GM12878 (cell line): Measurements from ENCODE around the gene KIF2C. TPM values are rescaled to one million over a fixed set of nuclear protein-coding genes. Genes with fewer than 3 reads are reported as not detected.
A peak's percentile ranks its signal among the peaks of the same experiment; 100 is the strongest.

Experiments used
- ATAC-seq: fragments of 200-7000 bp; cut with Tn5 transposase; 3 replicates; pipeline ENCODE4 v1.9.1; 2020; ENCODE audit warnings: mild to moderate bottlenecking, moderate library complexity
- BruUV-seq: library from RNA; stranded (reverse); fragments of 400-500 nt; replicated peaks from 2 replicates; lab custom pipeline; 2021; lab: Mats Ljungman, UMichigan
- CTCF ChIA-PET: fragments of 300-600 bp; sonication (Branson Sonifier 250); formaldehyde crosslinking; extraction: SDS; loops from one replicate; lab custom pipeline; 2021; ENCODE audit warnings: inconsistent platforms; lab: Yijun Ruan, JAX
- POLR2A ChIA-PET: fragments of 350-600 bp; formaldehyde crosslinking; extraction: SDS; loops from one replicate; lab custom pipeline; 2021; ENCODE audit warnings: inconsistent platforms; lab: Charles Lee
- RAD21 ChIA-PET: fragments of 300-600 bp; sonication (Branson Sonifier 250); formaldehyde crosslinking; loops from one replicate; lab custom pipeline; 2023; ENCODE audit warnings: antibody characterized with exemption; ENCODE audit not compliant: unreplicated experiment; lab: Charles Lee
- SMC1A ChIA-PET: fragments of 300-600 bp; sonication (Branson Sonifier 250); formaldehyde crosslinking; loops from one replicate; lab custom pipeline; 2023; ENCODE audit not compliant: unreplicated experiment, uncharacterized antibody; lab: Charles Lee
- DNase-seq: peaks from one replicate; pipeline ENCODE4 v3.0.0-alpha.2; 2011; ENCODE audit warnings: low read depth, low spot score
- FAIRE-seq: peaks from 3 replicates; lab custom pipeline; 2011; peaks lifted over from hg19 to GRCh38; lab: Jason Lieb, UNC
- H2AFZ ChIP-seq: 2 replicates; pipeline ENCODE4 v1.6.0; 2011; ENCODE audit warnings: low read depth, low read length, control low read depth; ENCODE audit not compliant: control insufficient read depth
- H3K27ac ChIP-seq: 2 replicates; pipeline ENCODE4 v1.5.1; 2011; ENCODE audit warnings: control low read depth; ENCODE audit not compliant: control insufficient read depth, insufficient read depth
- H3K27me3 ChIP-seq, 2 experiments: replicated peaks in 1 of 2; 2 replicates each; pipeline versions ENCODE4 v1.6.0 to v1.6.1; 2011; ENCODE audit warnings: low read length in 1 of 2; ENCODE audit not compliant: control insufficient read depth in 2 of 2, insufficient read depth in 2 of 2
- H3K36me3 ChIP-seq, 2 experiments: 2 replicates each; pipeline ENCODE4 v1.5.1; 2011; ENCODE audit warnings: low read length in 1 of 2; ENCODE audit not compliant: control insufficient read depth in 2 of 2, insufficient read depth in 2 of 2
- H3K4me1 ChIP-seq: 2 replicates; pipeline ENCODE4 v1.6.1; 2011; ENCODE audit warnings: mild to moderate bottlenecking, low read length, moderate library complexity, mixed read lengths; ENCODE audit not compliant: control insufficient read depth, insufficient read depth
- H3K4me2 ChIP-seq: 2 replicates; pipeline ENCODE4 v1.6.0; 2011; ENCODE audit warnings: control low read depth; ENCODE audit not compliant: control insufficient read depth, insufficient read depth
- H3K4me3 ChIP-seq: fragments of 200-600 bp; sonication (generic); 2 replicates; pipeline ENCODE4 v1.5.1; 2016
- H3K79me2 ChIP-seq: 2 replicates; pipeline ENCODE4 v1.6.0; 2011; ENCODE audit warnings: low read length; ENCODE audit not compliant: control insufficient read depth, insufficient read depth
- H3K9ac ChIP-seq: 2 replicates; pipeline ENCODE4 v1.8.0; 2011; ENCODE audit warnings: low read length, control low read depth, mixed read lengths; ENCODE audit not compliant: control insufficient read depth, insufficient read depth
- H3K9me3 ChIP-seq: replicated peaks from 3 replicates; pipeline ENCODE4 v1.5.1; 2011; ENCODE audit warnings: mild to moderate bottlenecking, low read length; ENCODE audit not compliant: control insufficient read depth, insufficient read depth
- H4K20me1 ChIP-seq: 2 replicates; pipeline ENCODE4 v1.6.0; 2011; ENCODE audit not compliant: control insufficient read depth, insufficient read depth
- ATF7 ChIP-seq: fragments of 450-650 bp; IDR thresholded peaks from 2 replicates; pipeline ENCODE4 v1.6.1; 2016; ENCODE audit warnings: low read depth, mild to moderate bottlenecking
- BCL3 ChIP-seq: IDR thresholded peaks from 2 replicates; pipeline ENCODE4 v1.6.1; 2011; ENCODE audit warnings: borderline replicate concordance, low read depth, mild to moderate bottlenecking, moderate library complexity, low read length; ENCODE audit not compliant: insufficient read depth, poor library complexity, severe bottlenecking
- ETV6 ChIP-seq, 2 experiments: fragments of 450-650 bp in 1 of 2; IDR thresholded peaks in 1 of 2; conservative IDR thresholded peaks in 1 of 2; 2 replicates each; pipeline ENCODE4 v1.6.1; 2014; ENCODE audit warnings: antibody characterized with exemption in 1 of 2, borderline replicate concordance in 1 of 2, low read depth in 1 of 2, mild to moderate bottlenecking in 1 of 2, moderate library complexity in 1 of 2
- FOXM1 ChIP-seq: IDR thresholded peaks from 2 replicates; pipeline ENCODE4 v1.6.1; 2012; ENCODE audit warnings: low read depth, mild to moderate bottlenecking, inconsistent platforms, low read length, moderate library complexity
- GABPA ChIP-seq: IDR thresholded peaks from 2 replicates; pipeline ENCODE4 v1.6.1; 2014; ENCODE audit warnings: antibody characterized with exemption, low read depth, mild to moderate bottlenecking, inconsistent platforms
- KLF5 ChIP-seq: fragments of 450-650 bp; IDR thresholded peaks from 2 replicates; pipeline ENCODE4 v1.6.1; 2014; ENCODE audit warnings: mild to moderate bottlenecking; ENCODE audit not compliant: partially characterized antibody
- MEF2B ChIP-seq: fragments of 450-650 bp; IDR thresholded peaks from 2 replicates; pipeline ENCODE4 v1.6.1; 2018; ENCODE audit warnings: mild to moderate bottlenecking, moderate library complexity; ENCODE audit not compliant: partially characterized antibody, poor library complexity, severe bottlenecking
- MLLT1 ChIP-seq: fragments of 450-650 bp; IDR thresholded peaks from 2 replicates; pipeline ENCODE4 v1.6.1; 2016; ENCODE audit warnings: mild to moderate bottlenecking
- MTA3 ChIP-seq: IDR thresholded peaks from 2 replicates; pipeline ENCODE4 v1.6.1; 2012; ENCODE audit warnings: low read length, inconsistent platforms, borderline replicate concordance
- MYC ChIP-seq: IDR thresholded peaks from 2 replicates; pipeline ENCODE4 v1.6.1; 2011; ENCODE audit warnings: mild to moderate bottlenecking, low read length, moderate library complexity, inconsistent platforms; ENCODE audit not compliant: insufficient read depth, insufficient replicate concordance, insufficient read length, severe bottlenecking
- PML ChIP-seq: IDR thresholded peaks from 2 replicates; pipeline ENCODE4 v1.6.1; 2012; ENCODE audit warnings: low read length, inconsistent platforms
- RELB ChIP-seq: fragments of 450-650 bp; IDR thresholded peaks from 2 replicates; pipeline ENCODE4 v1.6.1; 2017; ENCODE audit warnings: low read depth, mild to moderate bottlenecking, moderate library complexity
- SMAD1 ChIP-seq: fragments of 450-650 bp; IDR thresholded peaks from 2 replicates; pipeline ENCODE4 v1.6.1; 2018; ENCODE audit warnings: mild to moderate bottlenecking, low read depth; ENCODE audit not compliant: partially characterized antibody
- SMAD5 ChIP-seq: IDR thresholded peaks from 2 replicates; pipeline ENCODE4 v1.6.1; 2016; ENCODE audit warnings: antibody characterized with exemption, low read depth
- SREBF2 ChIP-seq: IDR thresholded peaks from 2 replicates; pipeline ENCODE4 v1.6.1; 2012; ENCODE audit warnings: mild to moderate bottlenecking, low read length
- STAT3 ChIP-seq: IDR thresholded peaks from 2 replicates; pipeline ENCODE4 v1.6.1; 2011; ENCODE audit warnings: low read depth, low read length, improper control_type of control experiment
- WGBS: methylation state at CpG from one replicate; pipeline ENCODE4 v1.1.6; 2016; ENCODE audit warnings: low lambda C conversion rate; ENCODE audit not compliant: insufficient replicate concordance, insufficient coverage; ENCODE audit errors: missing lambda C conversion rate; 5-methylcytosine and 5-hydroxymethylcytosine counted together
- in situ Hi-C: fragments of 300-500 bp; cut with MboI; formaldehyde crosslinking; loops from 9 replicates; pipeline ENCODE4 v1.14.3; 2018; ENCODE audit warnings: mixed read lengths
- intact Hi-C: fragments of 100-400 bp; cut with micrococcal nuclease; formaldehyde crosslinking; loops from one replicate; pipeline ENCODE4 v1.14.2; 2022; ENCODE audit not compliant: unreplicated experiment
- polyA plus RNA-seq, 11 experiments: library from polyadenylated mRNA; depleted of rRNA in 4 of 11; unstranded in 6 of 11; stranded (reverse) in 5 of 11; fragments of >200 nt; fragmentation: Nextera tagmentation in 4 of 11; fragmentation: Illumina TruSeq in 1 of 11; extraction: Ambion mirVana in 4 of 11; extraction: Trizol in 1 of 11; gene quantifications; 1 replicate in 1 of 11; 2 replicates in 10 of 11; pipeline versions ENCODE4 v1.2.1 to v1.2.3, GENCODE V29; 2011 to 2016; ENCODE audit warnings: inconsistent platforms in 2 of 11, missing spikeins in 2 of 11, low read depth in 1 of 11
- total RNA-seq, 4 experiments: library from RNA; depleted of rRNA in 3 of 4; stranded (reverse); fragments of >200 nt in 3 of 4; fragmentation: Illumina TruSeq in 1 of 4; extraction: Trizol in 1 of 4; gene quantifications; 2 replicates each; pipeline versions ENCODE4 v1.2.1 to v1.2.3, GENCODE V29; 2013 to 2021

KIF2C gene
- total and polyA plus RNA-seq, 10 of the 15 experiments (the other 5 are each of a cell fraction or from before 2014, with no cell fraction given), result 42.3 to 104 (median 83.8) TPM

- Histone ChIP-seq H3K36me3 (no peaks in the 10 kb centered on the region), H3K4me3 (peak within 1 kb of the TSS; percentile 47; the same call in 1 of the 2 replicates), H3K4me1 (peaks cover 14% of the 10 kb centered on the region), H3K4me2 (peak within 1 kb of the TSS; percentile 77), H3K27ac (peak within 1 kb of the TSS; percentile 100), H3K9ac (peak within 1 kb of the TSS; percentile 83), H3K27me3 (no peaks in the 10 kb centered on the region), H2AFZ (peak within 1 kb of the TSS; percentile 92), H4K20me1 (no peaks in the 10 kb centered on the region), H3K9me3 (no peaks in the 10 kb centered on the region), H3K79me2 (no peaks in the 10 kb centered on the region)
- ChIA-PET CTCF (interaction anchor here (0.6 to 8.9 kb wide), 33 partner anchors 9 to 853 kb away, joined by 3 to 175 read pairs (median 5); partner anchors contain the start of genes ARMH1, BTBD19, CCDC163 and HECTD3), SMC1A (interaction anchor here (0.6 to 7.8 kb wide), 15 partner anchors 9 to 1032 kb away, joined by 3 to 73 read pairs (median 6); partner anchors contain the start of gene RPS8), RAD21 (interaction anchor here (0.7 to 4.2 kb wide), 24 partner anchors 9 to 1081 kb away, joined by 3 to 48 read pairs (median 4); partner anchors contain the start of genes ARMH1, BEST4, BTBD19 and HECTD3), POLR2A (interaction anchor here (0.6 to 6.6 kb wide), 21 partner anchors 9 to 852 kb away, joined by 3 to 110 read pairs (median 4); partner anchors contain the start of genes BTBD19, HECTD3, PLK3 and RPS8)
- FAIRE-seq (peak; percentile 85), DNase-seq (peak; percentile 98), ATAC-seq (peak; percentile 87)
- intact Hi-C loops (loop anchor here (1.0 to 5.0 kb wide), 4 partner anchors 10 to 281 kb away; partner anchors contain the start of genes HECTD3 and UROD), in situ Hi-C loops (loop anchor here (5.0 to 10.0 kb wide), 2 partner anchors 76 to 764 kb away; partner anchors contain the start of genes BTBD19, DYNLT4 and TESK2)
- TSS peak; percentile 100 for BruUV-seq
- WGBS, result 1% methylated on average over 19 of the region's 19 CpGs
- TF ChIP-seq MEF2B, result peak; percentile 89
- peak; percentile 100 for TF ChIP-seq PML
- TF ChIP-seq FOXM1, result peak; percentile 95
- peak; percentile 64; the same call in 1 of the 2 replicates for TF ChIP-seq GABPA
- TF ChIP-seq SMAD5, result peak; percentile 100
- peak; percentile 99 for TF ChIP-seq SMAD1
- TF ChIP-seq BCL3, result peak; percentile 94
- peak; percentile 96 for TF ChIP-seq MLLT1
- peak in 1 of 2 experiments; percentile 46; a peak in 1 of 4 replicates for TF ChIP-seq ETV6 (conservative IDR thresholded peaks at IDR 0.05 in 1 of 2, IDR thresholded peaks at IDR 0.05 in 1 of 2; ENCODE audit: borderline replicate concordance in 1 of 2, low read depth in 1 of 2)
- no peak for TF ChIP-seq MYC
- no peak for TF ChIP-seq SREBF2
- peak; percentile 89 for TF ChIP-seq KLF5
- peak; percentile 97 for TF ChIP-seq RELB
- TF ChIP-seq STAT3, result no peak
- TF ChIP-seq MTA3, result peak; percentile 100
- TF ChIP-seq ATF7, result peak; percentile 78
These were observed 8.7 kb upstream of the KIF2C start, which contains the start of gene RNU5D-1 for GRCh38 chr1:44730741-44731512. TSS of gene RNU5D-1 (minus strand) at chr1:44731170.
